Psoas muscle (tissue), 8 donors: ENCODE results near the gene ADORA2A. TPM values are rescaled to one million over a fixed set of nuclear protein-coding genes. Genes with fewer than 3 reads are reported as not detected.

Experiments
- ATAC-seq, 4 donors: fragments of 200-7000 bp; cut with Tn5 transposase; one replicate each; pipeline ENCODE4 v1.9.1; 2020; ENCODE audit warnings: moderate library complexity in 3 of 4, mild to moderate bottlenecking in 2 of 4
- DNase-seq, 2 donors: peaks; one replicate each; pipeline ENCODE4 v3.0.0-alpha.2; 2020
- H3K27ac ChIP-seq: fragments of 200-600 bp; one replicate; pipeline ENCODE4 v1.8.0; 2022
- H3K27me3 ChIP-seq, 3 donors: fragments of 200-600 bp in 1 of 3; one replicate each; pipeline versions ENCODE4 v1.6.1 to v1.8.0; 2013 to 2022; ENCODE audit warnings: low read length in 2 of 3, mild to moderate bottlenecking in 2 of 3, moderate library complexity in 1 of 3; ENCODE audit not compliant: insufficient read depth in 3 of 3
- H3K36me3 ChIP-seq, 2 donors: fragments of 200-600 bp in 1 of 2; one replicate each; pipeline versions ENCODE4 v1.6.1 to v1.8.0; 2013 to 2022; ENCODE audit warnings: low read depth in 1 of 2, mild to moderate bottlenecking in 1 of 2, moderate library complexity in 1 of 2; ENCODE audit not compliant: insufficient read depth in 1 of 2
- H3K4me1 ChIP-seq: fragments of 200-600 bp; one replicate; pipeline ENCODE4 v1.8.0; 2022
- H3K4me3 ChIP-seq: fragments of 200-600 bp; one replicate; pipeline ENCODE4 v1.8.0; 2022; ENCODE audit warnings: mild to moderate bottlenecking
- H3K9me3 ChIP-seq: fragments of 200-600 bp; one replicate; pipeline ENCODE4 v1.8.0; 2022
- CTCF ChIP-seq: fragments of 200-600 bp; IDR thresholded peaks from one replicate; pipeline ENCODE4 v1.8.0; 2022; ENCODE audit warnings: antibody characterized with exemption
- WGBS, 3 donors: extraction: QIAGEN DNeasy Blood & Tissue Kit; methylation state at CpG; one replicate each; pipeline versions ENCODE4 v1.1.6 to v1.1.7; 2013; 5-methylcytosine and 5-hydroxymethylcytosine counted together
- intact Hi-C, 2 donors: fragments of 100-400 bp; cut with DNase I; formaldehyde crosslinking; loops; one replicate each; pipeline versions ENCODE4 v1.11.0 to v1.14.2; 2022
- polyA plus RNA-seq, 3 donors: library from polyadenylated mRNA; stranded (reverse); fragments of 200-250 nt; gene quantifications; one replicate each; pipeline ENCODE4 v1.2.3, GENCODE V29; 2013
- total RNA-seq, 4 donors: library from RNA; stranded (reverse); fragmentation: NEBNext Ultra II Directional in 2 of 4; extraction: Animal tissue kit (Norgen Biotek cat#: 25700) in 2 of 4; gene quantifications; one replicate each; pipeline versions ENCODE4 v1.2.1 to v1.2.4, GENCODE V29; 2021 to 2023
- donor health status: healthy with polysubstance abuse.
- donor health status: DM: no; HTN: no; CAD: no; lungs with moderate emphysema.
- donor health status: Bipolar disorder and iron deficiency.
- donor health status: healthy.
- donor health status: DM: yes; HTN: yes; CAD: no.
- donor health status: DM: no; HTN: no; CAD: no.
- donor health status: DM: no; HTN: no; CAD: no.
- donor health status: DM: yes; HTN: yes; CAD: no.

Gene ADORA2A
- total and polyA plus RNA-seq, 7 donors: 0.97 to 2.4 (median 1.7) TPM

- Histone ChIP-seq H3K9me3 (no peaks in the 10 kb centered on the region), H3K4me3 (no peak overlapping the region), H3K27me3 (no peaks in the 10 kb centered on the region), H3K27ac (no peak overlapping the region), H3K36me3 (no peaks in the 10 kb centered on the region), H3K4me1 (peaks cover 10% of the 10 kb centered on the region)
- ATAC-seq (no peak), DNase-seq (no peak)
- no peak for TF ChIP-seq CTCF
- WGBS, 3 donors: 73 to 76% (median 74%) methylated on average over 11 to 12 of the region's 12 CpGs
- intact Hi-C loops: no loop called here
These were observed 17.5 kb downstream of the ADORA2A start for GRCh38 chr22:24444729-24445466.

- Histone ChIP-seq H3K36me3 (no peaks in the 10 kb centered on the region), H3K4me1 (peaks cover 2% of the 10 kb centered on the region), H3K27me3 (no peaks in the 10 kb centered on the region), H3K27ac (no peak overlapping the region), H3K4me3 (no peak overlapping the region), H3K9me3 (no peaks in the 10 kb centered on the region)
- intact Hi-C loops: no loop called here
- no peak for ATAC-seq
- DNase-seq: no peak
- WGBS, 3 donors: 68 to 76% (median 71%) methylated on average over 11 of the region's 11 CpGs
- no peak for TF ChIP-seq CTCF
These were observed 18.3 kb downstream of the ADORA2A start for GRCh38 chr22:24445481-24446259.

GRCh38 chr22:24446260-24446611, 18.8 kb downstream of the ADORA2A start:
- H3K4me3 ChIP-seq: no peak overlapping the region
- no peak for TF ChIP-seq CTCF
- no peaks in the 10 kb centered on the region for H3K4me1 ChIP-seq
- intact Hi-C loops: no loop called here
- no peak overlapping the region for H3K27ac ChIP-seq
- ATAC-seq (no peak), DNase-seq (no peak)
- H3K36me3 ChIP-seq: no peaks in the 10 kb centered on the region
- no peaks in the 10 kb centered on the region for H3K9me3 ChIP-seq
- WGBS, 3 donors: 93 to 100% (median 95%) methylated on average over 3 of the region's 3 CpGs
- no peaks in the 10 kb centered on the region for H3K27me3 ChIP-seq

GRCh38 chr22:24450610-24451009, 23.2 kb downstream of the ADORA2A start:
- Histone ChIP-seq H3K27me3 (no peaks in the 10 kb centered on the region), H3K27ac (no peak overlapping the region), H3K4me1 (no peaks in the 10 kb centered on the region), H3K36me3 (no peaks in the 10 kb centered on the region), H3K9me3 (no peaks in the 10 kb centered on the region), H3K4me3 (no peak overlapping the region)
- 22 to 31% (median 28%) methylated on average over 1 of the region's 1 CpG for WGBS, 3 donors
- ATAC-seq (no peak), DNase-seq (no peak)
- TF ChIP-seq CTCF: no peak
- intact Hi-C loops: no loop called here
